GM18861 (cell line): Measurements from ENCODE around the gene AMPD2.
"Not testable (repeated sequence)": the region's sequence is repeated elsewhere in the genome, so short reads cannot be mapped to it uniquely, and the experiment has no call there.

ENCODE experiments used
- ATAC-seq: cut with Tn5 transposase; IDR thresholded peaks from one replicate; pipeline ENCODE4 v1.9.1; 2021; ENCODE audit not compliant: unreplicated experiment

The AMPD2 gene

GRCh38 chr1:109649491-109649914 is 29.9 kb downstream of the AMPD2 start:
- no peak for ATAC-seq

- no peak for ATAC-seq
These were observed 31.0 kb downstream of the AMPD2 start for GRCh38 chr1:109650609-109651008.

- no peak for ATAC-seq
These were observed 32.8 kb downstream of the AMPD2 start for GRCh38 chr1:109652402-109652801.

GRCh38 chr1:109653306-109653705 is 33.7 kb downstream of the AMPD2 start:
- no peak for ATAC-seq

- ATAC-seq, result no peak
These were observed 34.9 kb downstream of the AMPD2 start for GRCh38 chr1:109654519-109654918.

- peak; percentile 66 for ATAC-seq
These were observed 36.2 kb downstream of the AMPD2 start, which contains the start of gene GSTM4 for GRCh38 chr1:109655615-109656519. TSS of gene GSTM4 (plus strand) at chr1:109656099. CDS start at chr1:109656390, 291 bp downstream.

GRCh38 chr1:109657395-109657794 is 37.8 kb downstream of the AMPD2 start:
- ATAC-seq, result no peak

- no peak for ATAC-seq
These were observed 38.3 kb downstream of the AMPD2 start for GRCh38 chr1:109657970-109658369.

GRCh38 chr1:109658533-109659042 is 39.0 kb downstream of the AMPD2 start:
- ATAC-seq, result no peak

- no peak for ATAC-seq
These were observed 39.5 kb downstream of the AMPD2 start for GRCh38 chr1:109659145-109659544.

- ATAC-seq, result no peak
These were observed 40.5 kb downstream of the AMPD2 start for GRCh38 chr1:109659997-109660690.

- not testable (repeated sequence) for ATAC-seq
These were observed 41.0 kb downstream of the AMPD2 start for GRCh38 chr1:109660691-109661026.

- ATAC-seq, result no peak
These were observed 41.8 kb downstream of the AMPD2 start for GRCh38 chr1:109661391-109661790.

GRCh38 chr1:109664671-109665070 is 45.0 kb downstream of the AMPD2 start:
- no peak for ATAC-seq

GRCh38 chr1:109667452-109668122 is 48.0 kb downstream of the AMPD2 start, which contains the start of gene GSTM2:
TSS of gene GSTM2 (plus strand) at chr1:109668057. CDS start at chr1:109668116, 59 bp downstream.
- ATAC-seq, result peak; percentile 95

GRCh38 chr1:109668123-109668775 is 48.6 kb downstream of the AMPD2 start:
- peak; percentile 10 for ATAC-seq

- ATAC-seq, result no peak
These were observed 49.8 kb downstream of the AMPD2 start for GRCh38 chr1:109669246-109669948.

- not testable (repeated sequence) for ATAC-seq
These were observed 50.3 kb downstream of the AMPD2 start for GRCh38 chr1:109669949-109670302.

GRCh38 chr1:109671067-109671466 is 51.4 kb downstream of the AMPD2 start:
- no peak for ATAC-seq

- ATAC-seq, result not testable (repeated sequence)
These were observed 54.2 kb downstream of the AMPD2 start for GRCh38 chr1:109673861-109674260.
